ENCODE results near the gene NTN5. TPM values are rescaled to one million over a fixed set of nuclear protein-coding genes. Genes with fewer than 3 reads are reported as not detected.

NTN5 gene
- total and polyA plus RNA-seq, 10 donors = 0.30 to 2.1 (median 0.74) TPM; not detected in 1

DNA sequence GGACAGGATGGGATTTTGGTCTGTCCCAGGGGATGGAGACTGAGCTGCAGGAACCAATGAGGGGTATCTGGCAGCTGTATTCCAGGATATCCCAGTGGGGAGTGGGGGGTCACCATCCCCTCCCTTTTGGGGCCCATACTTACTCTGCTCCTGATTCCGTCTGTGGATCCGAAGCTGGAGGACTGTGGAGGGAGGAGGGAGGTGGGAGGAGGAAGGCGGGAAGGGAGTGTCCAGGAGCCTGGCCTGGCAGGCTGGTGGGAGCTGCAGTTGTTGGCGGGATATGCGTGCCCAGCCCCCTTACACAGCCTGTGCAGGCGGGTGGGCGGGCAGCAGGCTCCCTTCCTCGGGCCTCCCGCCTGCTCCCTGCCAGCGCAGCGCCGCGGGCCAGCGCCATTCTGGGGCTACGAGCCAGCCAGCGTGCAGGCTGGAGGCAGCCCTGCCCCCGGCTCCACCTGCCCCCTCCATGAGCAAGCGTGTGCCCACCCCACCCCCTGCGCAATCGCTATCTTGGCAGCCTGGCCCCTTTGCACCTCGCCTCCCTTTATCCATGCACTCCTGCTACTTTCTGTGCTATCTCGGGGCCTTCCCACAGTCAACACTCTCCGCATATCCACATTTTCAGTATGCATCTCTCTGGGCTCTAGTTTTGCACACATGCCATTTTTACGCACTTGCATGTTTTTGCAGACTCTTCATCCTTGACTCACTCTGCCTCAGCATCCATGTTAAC is 43.9 kb upstream of the NTN5 start:
- Histone ChIP-seq H3K36me3 (peaks cover 0 to 8% (median 0%) of the 10 kb centered on the region in 6 donors), H3K9me3 (no peaks in the 10 kb centered on the region), H3K4me3 (peak overlapping the region in 2 of 8 donors; percentile 13 to 24), H3K4me1 (peaks cover 16 to 88% (median 59%) of the 10 kb centered on the region in 6 donors), H3K27ac (peak overlapping the region; percentile 15 to 88 (median 86)), H3K27me3 (replicated peaks in 1 of 7) (no peaks in the 10 kb centered on the region)
- TF ChIP-seq POLR2AphosphoS5 (IDR thresholded peaks at IDR 0.05) = peak in 2 of 3 donors; percentile 64 to 70
- TF ChIP-seq POLR2A (IDR thresholded peaks at IDR 0.05) = no peak
- TF ChIP-seq, protein P1, sequence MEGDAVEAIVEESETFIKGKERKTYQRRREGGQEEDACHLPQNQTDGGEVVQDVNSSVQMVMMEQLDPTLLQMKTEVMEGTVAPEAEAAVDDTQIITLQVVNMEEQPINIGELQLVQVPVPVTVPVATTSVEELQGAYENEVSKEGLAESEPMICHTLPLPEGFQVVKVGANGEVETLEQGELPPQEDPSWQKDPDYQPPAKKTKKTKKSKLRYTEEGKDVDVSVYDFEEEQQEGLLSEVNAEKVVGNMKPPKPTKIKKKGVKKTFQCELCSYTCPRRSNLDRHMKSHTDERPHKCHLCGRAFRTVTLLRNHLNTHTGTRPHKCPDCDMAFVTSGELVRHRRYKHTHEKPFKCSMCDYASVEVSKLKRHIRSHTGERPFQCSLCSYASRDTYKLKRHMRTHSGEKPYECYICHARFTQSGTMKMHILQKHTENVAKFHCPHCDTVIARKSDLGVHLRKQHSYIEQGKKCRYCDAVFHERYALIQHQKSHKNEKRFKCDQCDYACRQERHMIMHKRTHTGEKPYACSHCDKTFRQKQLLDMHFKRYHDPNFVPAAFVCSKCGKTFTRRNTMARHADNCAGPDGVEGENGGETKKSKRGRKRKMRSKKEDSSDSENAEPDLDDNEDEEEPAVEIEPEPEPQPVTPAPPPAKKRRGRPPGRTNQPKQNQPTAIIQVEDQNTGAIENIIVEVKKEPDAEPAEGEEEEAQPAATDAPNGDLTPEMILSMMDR (IDR thresholded peaks at IDR 0.05 in 8 of 11, conservative IDR thresholded peaks at IDR 0.05 in 3 of 11) = no peak
- DNase-seq = peak; percentile 81
- intact Hi-C loops (cut with DNase I; ENCODE audit: low total_unique reads) = no loop called here
- 34 to 72% (median 53%) methylated on average over 18 to 24 of the region's 24 CpGs for WGBS, 5 donors

DNA sequence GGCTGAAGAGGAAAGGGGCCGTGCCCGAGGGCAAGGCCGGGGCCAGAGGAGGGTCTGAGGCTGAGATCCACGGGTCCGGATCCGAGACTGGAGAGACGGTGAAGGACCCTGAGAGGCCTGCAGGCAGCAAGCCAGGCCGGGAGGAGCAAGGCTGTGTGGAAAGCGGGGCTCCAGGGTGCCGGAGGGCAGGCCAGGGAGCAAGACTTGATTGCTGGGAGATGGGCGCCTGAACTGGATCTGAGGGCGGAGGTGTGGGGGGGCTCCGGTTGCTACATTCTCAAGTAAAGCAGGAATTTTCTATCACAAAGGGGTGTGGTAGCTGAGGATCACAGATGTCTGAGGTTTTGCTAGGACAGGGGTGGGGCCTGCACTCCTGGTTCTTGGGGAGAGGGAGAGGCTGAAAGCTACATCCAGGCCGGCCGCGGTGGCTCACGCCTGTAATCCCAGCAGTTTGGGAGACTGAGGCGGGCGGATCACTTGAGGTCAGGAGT is 42.9 kb upstream of the NTN5 start:
- TF ChIP-seq, protein P1 (IDR thresholded peaks at IDR 0.05 in 8 of 11, conservative IDR thresholded peaks at IDR 0.05 in 3 of 11) = no peak
- TF ChIP-seq POLR2AphosphoS5 (IDR thresholded peaks at IDR 0.05) = no peak
- no peak for TF ChIP-seq POLR2A (IDR thresholded peaks at IDR 0.05)
- intact Hi-C loops (cut with DNase I; ENCODE audit: low total_unique reads) = no loop called here
- peaks cover 0 to 5% (median 0%) of the 10 kb centered on the region in 8 donors for H3K9me3 ChIP-seq
- no peak for DNase-seq
- H3K27me3 ChIP-seq (replicated peaks in 1 of 7) = no peaks in the 10 kb centered on the region
- 62 to 84% (median 77%) methylated on average over 15 to 19 of the region's 19 CpGs for WGBS, 5 donors
- peak overlapping the region in 4 of 8 donors; percentile 56 to 75 (median 72) for H3K4me3 ChIP-seq
- H3K36me3 ChIP-seq = no peaks in the 10 kb centered on the region
- H3K27ac ChIP-seq = peak overlapping the region in 7 of 8 donors; percentile 36 to 88 (median 86)
- H3K4me1 ChIP-seq = peaks cover 16 to 78% (median 49%) of the 10 kb centered on the region in 6 donors

DNA sequence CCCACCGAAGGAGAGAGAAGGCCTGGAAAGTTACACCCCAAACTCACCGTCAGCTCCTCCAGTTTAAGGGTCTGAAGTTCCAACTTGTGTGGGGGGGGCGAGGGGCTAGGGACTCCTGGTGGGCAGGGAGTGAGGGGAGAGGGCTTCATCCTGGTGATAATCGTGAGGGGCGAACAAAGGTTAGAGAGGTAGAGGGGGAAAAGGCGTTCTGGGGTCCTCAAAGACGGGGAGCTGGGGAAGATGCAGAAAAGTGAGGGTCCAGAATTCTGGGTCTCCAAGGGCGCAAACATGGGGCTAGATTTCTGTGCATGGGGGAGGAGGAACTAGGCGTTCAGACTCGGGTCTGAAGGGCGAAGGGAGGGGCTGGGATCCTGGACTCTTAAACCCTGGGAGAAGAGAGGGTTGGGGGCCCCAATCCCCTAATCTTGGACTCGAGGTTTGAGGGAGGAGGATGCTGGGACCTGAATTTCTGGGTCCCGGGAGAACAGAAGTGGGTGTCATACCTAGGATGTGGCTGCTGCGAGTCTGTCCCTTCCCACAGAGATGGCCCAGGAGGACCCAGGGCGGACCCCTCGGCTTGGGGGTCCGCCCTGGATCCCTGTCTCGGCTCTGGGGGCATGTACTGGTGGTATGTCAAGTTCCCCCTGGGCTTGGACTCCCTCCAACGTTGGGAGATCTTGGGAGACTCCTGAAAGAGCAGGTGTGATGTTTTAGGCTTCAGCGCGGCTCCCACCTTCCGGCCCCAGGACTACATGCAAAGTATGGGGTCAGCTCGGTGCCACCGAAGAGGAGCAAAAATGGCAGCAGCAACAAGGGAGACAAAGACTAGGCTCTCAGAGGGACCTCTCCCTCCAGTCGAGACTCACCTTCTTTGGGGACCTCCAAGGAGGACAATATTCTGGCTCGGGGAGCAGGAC is 42.2 kb upstream of the NTN5 start:
- intact Hi-C loops (cut with DNase I; ENCODE audit: low total_unique reads) = no loop called here

More for the DNA sequence above, 42.2 kb upstream of the NTN5 start:
- Histone ChIP-seq H3K27me3 (replicated peaks in 1 of 7) (no peaks in the 10 kb centered on the region), H3K4me1 (peaks cover 16 to 71% (median 44%) of the 10 kb centered on the region in 6 donors), H3K36me3 (no peaks in the 10 kb centered on the region), H3K9me3 (peaks cover 0 to 5% (median 0%) of the 10 kb centered on the region in 8 donors), H3K27ac (peak overlapping the region; percentile 55 to 88 (median 86)), H3K4me3 (peak overlapping the region; percentile 25 to 78 (median 66))
- TF ChIP-seq POLR2A (IDR thresholded peaks at IDR 0.05) (no peak), POLR2AphosphoS5 (IDR thresholded peaks at IDR 0.05) (no peak)
- TF ChIP-seq, protein P1 (IDR thresholded peaks at IDR 0.05 in 8 of 11, conservative IDR thresholded peaks at IDR 0.05 in 3 of 11) = no peak
- DNase-seq = no peak
- 55 to 64% (median 59%) methylated on average over 25 to 26 of the region's 26 CpGs for WGBS, 5 donors
